ENCODE data around the gene SNX3.
"Not testable (repeated sequence)": the region's sequence is repeated elsewhere in the genome, so short reads cannot be mapped to it uniquely, and the experiment has no call there.

The SNX3 gene

DNA sequence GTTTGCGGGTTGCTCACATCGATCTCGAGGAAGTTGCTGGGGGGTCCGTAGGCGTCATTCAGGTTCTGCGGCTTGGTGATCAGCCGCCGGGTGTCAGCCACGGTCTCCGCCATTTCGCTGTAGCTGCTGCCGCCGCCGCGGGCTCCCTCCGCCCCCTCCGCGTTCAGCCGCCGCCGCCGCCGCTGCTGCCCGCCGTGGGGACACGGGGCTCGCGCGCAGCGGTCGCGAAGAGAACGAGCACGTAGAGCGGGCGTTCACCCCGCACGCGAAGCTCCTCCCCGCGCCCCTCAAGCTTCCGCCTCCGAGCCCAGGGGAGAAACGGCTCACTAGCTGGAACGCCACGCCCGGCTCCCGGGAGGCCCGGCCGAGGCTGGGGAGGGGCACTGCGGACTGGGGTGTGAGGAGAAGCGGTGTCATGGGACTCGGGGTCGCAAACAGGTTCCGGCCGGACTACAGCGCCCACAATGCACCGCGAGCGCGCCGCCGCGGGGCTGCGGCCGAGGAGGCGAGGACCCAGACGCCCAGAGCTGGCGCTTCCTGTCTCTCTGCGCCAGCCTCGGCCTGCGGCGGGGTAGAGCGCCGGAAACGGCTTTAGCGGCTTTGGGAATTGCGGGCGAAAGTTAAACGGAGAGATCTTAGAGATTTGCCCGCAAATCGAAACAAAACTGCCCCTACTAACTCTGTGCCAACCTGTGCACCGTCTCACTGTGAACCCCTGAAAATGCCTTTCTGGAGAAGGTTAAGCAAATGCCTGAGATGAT, at the start of gene SNX3:
SNX3 (minus strand) TSS at position 232 of the 761 bp plus-strand sequence; CDS start at position 113, 119 bp downstream.
- DNase-seq (ENCODE audit: low spot score) = peak; percentile 92

DNA sequence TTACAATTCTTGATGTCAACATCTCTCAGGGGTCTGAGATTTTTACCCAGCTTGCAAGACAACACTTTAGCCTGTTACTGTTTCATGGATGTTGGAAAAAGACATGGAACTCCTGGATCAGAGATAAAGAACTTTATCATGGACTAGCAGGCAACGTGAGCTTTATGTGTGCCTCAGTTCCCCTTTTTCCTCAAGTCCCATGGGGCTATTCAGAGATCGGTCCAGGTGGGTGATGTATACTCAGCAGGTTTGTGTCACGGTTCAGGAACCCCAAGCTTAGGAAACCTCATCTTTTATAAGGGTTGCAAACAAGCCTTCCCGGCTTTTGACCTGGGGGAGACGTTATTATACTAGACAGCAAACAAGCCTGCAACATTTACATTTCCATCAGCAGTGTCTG, 49.0 kb upstream of the SNX3 start:
- no peak for DNase-seq (ENCODE audit: low spot score)

DNA sequence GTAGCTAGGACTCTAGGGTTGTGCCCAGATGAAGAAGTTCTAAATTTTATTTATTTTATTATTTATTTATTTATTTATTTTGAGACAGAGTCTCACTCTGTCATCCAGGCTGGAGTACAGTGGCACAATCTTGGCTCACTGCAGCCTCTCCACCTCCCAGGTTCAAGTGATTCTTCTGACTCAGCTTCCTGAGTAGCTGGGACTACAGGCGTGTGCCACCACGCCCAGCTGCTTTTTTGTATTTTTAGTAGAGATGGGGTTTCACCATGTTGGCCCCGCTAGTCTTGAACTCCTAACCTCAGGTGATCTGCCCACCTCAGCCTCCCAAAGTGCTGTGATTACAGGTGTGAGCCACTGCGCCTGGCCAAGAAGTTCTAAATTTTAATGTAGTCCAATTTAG, 47.8 kb upstream of the SNX3 start:
- not testable (repeated sequence) for DNase-seq (ENCODE audit: low spot score)

DNA sequence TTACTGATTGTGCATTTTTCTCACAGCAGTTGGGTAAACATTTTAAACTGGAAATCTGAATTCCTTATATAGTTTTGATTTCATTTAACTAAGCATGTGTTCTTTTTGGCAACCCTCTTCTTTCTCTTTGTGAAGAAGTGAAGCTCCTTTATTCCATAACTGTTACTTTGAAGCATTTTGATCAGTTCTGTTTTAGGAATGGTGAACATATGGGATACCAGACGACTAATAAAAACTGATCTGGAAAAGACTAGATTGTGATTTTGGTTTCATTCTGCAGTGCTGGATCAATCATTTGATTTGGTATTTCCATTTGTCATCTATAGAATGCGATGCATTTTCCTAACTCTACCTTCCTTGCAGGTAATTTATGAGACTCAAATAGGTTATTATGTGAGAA, 43.8 kb upstream of the SNX3 start:
- DNase-seq (ENCODE audit: low spot score) = no peak

DNA sequence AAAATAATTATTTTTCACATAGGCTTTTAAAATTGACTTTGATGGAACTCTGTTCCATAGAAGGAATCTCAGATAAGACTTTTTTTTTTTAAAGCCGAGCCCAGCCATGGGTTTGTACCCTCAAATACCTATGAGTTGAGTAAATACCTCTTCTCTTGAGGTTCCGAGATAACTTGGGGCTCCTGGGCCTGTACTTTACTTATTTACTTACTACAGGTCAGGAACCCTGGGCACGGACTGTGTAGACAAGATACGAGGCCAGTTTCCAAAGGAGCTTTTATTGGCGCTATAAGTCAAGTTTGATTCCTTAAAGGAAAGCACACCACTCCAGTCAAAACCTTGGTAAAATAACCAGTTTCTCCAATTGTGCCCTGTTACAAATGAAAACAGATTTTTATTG, 41.5 kb upstream of the SNX3 start:
- no peak for DNase-seq (ENCODE audit: low spot score)

DNA sequence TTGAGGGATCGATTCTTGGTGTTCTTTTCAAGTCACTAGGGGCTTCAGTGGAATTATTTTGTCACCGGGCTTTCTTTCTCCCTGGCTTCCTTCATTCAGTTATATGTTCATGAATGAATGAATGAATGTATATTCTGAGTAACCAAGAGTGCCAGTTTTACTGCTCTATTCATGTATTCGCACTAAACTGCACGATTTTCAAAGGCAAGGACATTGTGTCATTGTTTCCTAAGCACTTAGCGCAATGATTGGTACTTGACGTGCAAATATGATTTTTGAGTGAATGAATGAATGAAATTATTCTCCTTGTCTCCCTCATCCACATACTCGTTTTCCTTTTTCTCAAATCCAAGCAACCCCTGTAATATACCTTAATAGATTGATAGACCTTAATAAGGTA, 34.8 kb upstream of the SNX3 start:
- DNase-seq (ENCODE audit: low spot score) = no peak

DNA sequence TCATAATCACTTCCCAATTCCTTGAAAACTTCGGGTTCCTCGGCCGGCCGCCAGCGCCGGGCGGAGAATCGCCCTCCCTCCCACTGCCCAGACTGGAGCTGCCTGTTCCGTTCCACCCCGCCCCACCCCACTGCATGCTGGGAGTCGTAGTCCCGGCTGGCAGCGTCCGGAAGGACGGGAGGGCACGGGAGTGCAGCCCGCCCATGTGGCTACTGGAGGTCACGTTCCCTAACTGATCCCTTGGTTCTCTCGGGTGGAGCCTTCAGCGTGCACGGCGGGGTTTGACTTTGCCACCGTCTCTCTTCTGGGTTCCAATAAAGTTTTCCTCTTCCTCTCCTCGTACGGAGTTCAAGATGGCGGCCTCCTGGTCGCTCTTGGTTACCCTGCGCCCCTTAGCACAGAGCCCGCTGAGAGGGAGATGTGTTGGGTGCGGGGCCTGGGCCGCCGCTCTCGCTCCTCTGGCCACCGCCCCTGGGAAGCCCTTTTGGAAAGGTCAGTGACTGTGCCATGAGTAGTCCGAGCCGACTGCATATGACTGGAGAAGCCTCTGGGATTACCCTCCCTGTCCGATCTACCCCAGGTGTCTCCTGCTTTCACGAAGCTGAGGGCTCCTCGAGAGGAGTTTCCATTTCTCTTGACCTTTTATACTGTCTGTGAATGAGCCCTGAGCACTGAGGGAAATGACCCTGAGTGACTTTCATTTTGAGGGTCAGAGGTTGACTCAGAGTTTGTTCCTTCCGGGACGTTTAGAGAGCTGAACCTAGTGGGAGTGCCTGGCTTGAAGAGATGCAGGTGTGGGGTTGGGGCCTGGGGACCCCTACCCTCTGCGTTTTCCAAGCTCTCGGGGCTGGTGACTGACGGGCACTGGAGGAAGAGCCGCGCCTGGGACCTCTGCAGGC, 34.1 kb upstream of the SNX3 start, which contains the start of gene AFG1L:
AFG1L (plus strand) TSS at position 328 of the 899 bp plus-strand sequence; CDS start at position 354, 26 bp downstream.
- DNase-seq (ENCODE audit: low spot score) = peak; percentile 93

DNA sequence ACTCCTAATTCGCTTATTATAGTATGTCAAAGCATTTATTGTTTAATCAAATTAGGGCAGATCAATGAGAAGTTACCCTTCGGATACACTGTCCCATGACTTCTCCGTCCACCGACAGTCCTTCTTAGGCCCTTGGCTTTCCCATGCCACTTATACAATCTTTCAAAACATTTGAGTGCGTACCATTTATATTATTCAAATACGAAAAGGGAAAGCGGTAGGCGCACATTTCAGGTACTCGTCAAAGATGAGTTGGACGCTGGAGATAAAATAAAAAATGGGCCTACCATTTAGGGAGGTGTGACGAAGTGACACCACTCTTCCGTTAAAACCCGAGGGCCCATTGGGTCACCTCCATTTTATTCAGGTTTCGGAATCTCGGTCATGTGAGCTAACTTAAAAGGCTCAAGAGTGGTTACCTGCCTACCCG, 33.5 kb upstream of the SNX3 start:
- DNase-seq (ENCODE audit: low spot score) = no peak

DNA sequence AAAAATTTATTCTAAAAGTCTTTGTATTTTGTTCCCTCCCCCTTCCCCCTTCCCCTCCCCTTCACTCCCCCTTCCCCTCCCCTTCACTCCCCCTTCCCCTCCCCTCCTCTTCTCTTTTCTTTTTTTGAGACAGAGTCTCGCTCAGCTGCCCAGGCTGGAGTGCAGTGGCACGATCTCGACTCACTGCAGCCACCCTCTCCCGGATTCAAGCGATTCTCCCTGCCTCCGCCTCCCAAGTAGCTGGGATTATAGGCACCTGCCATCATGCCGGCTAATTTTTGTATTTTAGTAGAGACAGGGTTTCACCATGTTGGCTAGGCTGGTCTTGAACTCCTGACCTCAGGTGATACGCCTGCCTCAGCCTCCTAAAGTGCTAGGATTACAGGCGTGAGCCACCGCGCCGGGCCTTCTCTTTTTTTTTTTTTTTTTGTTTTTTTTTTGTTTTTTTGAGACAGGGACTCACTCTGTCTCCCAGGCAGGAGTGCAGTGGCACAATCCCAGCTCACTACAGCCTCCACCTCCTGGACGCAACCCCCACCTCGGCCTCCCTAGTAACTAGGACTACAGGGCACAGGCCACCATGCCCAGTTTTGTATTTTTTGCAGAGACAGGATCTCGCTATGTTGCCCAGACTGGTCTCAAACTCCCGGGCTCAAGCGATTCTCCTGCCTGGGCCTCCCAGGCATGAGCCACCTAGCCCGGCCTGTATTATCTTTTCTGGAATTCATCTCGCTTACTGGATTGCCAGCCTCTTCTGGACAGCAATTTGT, 32.9 kb upstream of the SNX3 start:
- no peak for DNase-seq (ENCODE audit: low spot score)

DNA sequence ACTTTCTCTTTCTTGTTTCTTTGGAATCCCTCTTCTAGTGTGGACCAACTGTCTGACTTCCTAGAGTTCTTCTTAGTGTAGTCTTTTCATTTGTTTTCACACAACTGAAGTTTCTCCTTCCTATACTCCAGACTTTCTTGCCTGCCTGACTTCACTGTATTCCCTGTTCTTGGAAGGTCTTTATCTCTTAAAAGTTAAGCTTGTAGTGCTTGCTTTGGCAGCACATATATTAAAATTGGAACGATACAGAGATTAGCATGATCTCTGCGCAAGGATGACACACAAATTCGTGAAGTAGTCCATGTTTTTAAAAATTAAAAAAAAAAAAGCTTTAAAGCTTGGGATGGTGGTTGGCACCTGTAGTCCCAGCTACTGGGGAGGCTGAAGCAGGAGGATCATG, 31.7 kb upstream of the SNX3 start:
- not testable (repeated sequence) for DNase-seq (ENCODE audit: low spot score)

DNA sequence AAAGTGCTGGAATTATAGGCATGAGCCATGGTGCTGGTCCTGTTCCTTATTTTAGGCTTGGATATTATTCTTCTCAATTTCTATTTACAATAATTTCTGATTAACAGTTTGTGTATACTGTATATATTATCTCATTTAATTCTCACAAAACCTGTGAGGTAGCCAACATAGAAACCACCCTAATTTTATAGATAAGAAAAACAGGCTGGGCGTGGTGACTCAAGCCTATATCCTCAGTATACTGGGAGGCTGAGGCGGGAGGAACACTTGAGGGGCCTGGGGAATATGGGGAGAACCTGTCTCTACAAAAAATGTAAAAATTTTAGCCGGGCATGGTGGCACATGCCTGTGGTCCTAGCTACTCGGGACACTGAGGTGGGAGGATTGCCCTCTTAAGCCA, 30.3 kb upstream of the SNX3 start:
- DNase-seq (ENCODE audit: low spot score) = no peak

DNA sequence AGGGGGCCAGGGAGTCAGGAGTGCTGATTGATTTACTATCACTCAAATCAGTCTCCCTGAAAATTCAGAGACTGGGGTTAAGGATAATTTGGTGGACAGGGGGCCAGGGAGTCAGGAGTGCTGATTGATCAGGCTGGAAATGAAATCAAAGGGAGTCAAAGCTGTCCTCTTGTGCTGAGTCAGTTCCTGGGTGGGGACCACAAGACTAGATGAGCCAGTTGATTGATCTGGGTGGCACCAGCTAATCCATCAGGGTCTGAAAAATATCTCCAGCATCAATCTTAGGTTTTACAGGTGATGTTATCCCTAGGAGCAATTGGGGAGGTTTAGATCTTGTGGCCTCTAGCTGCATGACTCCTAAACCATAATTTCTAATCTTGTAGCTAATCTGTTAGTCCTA, 27.9 kb upstream of the SNX3 start:
- DNase-seq (ENCODE audit: low spot score) = no peak

DNA sequence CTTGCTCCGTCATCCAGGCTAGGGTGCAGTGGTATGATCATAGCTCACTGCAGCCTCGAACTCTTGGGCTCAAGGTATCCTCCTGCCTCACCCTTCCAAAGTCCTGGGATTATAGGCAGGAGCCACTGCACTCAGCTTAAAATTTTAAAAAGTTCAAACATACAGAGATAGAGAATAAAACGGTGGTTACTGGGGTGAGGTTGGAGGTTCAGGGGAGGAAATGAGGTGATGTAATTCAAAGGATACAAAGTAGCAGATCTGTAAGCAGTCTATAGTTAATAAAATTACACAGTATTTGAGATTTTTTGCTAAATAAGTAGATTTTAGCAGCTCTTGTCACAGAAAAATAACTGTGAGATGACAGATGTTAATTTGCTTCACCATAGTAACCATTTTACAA, 26.5 kb upstream of the SNX3 start:
- DNase-seq (ENCODE audit: low spot score) = no peak

DNA sequence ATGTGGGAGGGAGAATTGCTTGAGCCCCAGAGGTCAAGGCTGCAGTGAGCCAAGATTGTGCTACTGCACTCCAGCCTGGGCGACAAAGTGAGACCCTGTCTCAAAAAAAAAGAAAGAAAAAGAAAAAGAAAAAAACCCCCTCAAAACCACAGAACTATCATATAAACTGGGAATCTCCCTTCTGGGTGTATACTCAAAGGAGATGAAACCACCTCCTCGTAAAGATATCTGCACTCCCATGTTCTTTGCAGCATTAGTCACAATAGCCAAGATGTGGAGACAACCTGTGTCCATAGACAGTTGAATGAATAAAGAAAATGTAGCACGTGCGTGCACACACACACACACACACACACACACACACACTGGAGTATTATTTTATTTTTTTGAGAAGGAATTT, 25.5 kb upstream of the SNX3 start:
- no peak for DNase-seq (ENCODE audit: low spot score)

DNA sequence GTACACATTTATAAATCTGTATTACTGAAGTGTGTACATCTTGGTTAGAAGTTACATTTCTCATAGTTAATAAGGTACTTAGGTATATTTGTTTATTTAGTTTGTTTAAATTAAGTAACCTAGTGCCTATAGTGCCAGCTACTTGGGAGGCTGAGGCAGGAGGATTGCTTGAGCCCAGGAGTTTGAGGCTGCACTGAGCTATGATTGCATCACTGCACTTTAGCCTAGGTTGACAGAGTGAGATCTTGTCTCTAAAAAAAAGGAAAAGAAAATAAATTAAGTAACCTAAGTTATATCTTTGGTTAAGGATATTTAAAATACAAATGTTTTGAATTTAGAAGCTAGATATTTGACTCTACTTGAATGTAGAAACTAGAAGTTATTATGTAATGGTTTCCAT, 24.5 kb upstream of the SNX3 start:
- DNase-seq (ENCODE audit: low spot score) = no peak

DNA sequence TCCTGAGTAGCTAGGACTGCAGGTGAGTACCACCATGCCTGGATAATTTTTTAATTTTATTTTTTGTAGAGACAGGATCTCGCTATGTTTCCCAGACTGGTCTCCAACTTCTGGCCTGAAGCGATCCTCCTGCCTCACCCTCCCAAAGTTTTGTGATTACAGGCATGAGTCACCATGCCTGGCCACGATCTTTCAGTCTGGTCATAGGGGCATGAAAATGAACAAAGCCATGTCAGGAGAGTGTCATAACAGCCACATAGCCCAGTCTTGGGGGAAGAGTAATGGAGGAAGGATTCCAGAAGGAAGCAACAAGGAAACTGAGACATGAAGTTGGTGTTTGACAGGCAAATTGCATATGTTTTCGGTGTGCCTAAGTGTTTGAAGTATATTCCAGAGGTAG, 17.0 kb upstream of the SNX3 start:
- DNase-seq (ENCODE audit: low spot score) = no peak

DNA sequence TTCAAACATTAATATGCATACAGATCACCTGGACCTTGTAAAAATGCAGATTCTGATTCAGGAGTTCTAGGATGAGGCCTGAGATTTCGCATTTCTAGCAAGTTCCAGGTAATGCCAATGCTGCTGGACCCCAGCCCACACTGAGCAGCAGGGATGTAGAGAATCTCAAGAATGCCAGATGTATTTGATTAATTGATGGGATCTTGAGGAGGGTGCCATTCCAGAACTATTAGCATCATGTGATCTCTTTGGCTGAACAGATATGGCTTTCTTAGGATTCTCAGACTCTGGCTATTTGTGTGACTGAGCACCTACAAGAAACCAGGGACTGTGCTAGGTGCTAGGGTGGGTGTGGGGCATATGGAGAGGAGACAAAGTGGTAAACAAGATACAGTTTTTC, 16.5 kb upstream of the SNX3 start:
- no peak for DNase-seq (ENCODE audit: low spot score)

DNA sequence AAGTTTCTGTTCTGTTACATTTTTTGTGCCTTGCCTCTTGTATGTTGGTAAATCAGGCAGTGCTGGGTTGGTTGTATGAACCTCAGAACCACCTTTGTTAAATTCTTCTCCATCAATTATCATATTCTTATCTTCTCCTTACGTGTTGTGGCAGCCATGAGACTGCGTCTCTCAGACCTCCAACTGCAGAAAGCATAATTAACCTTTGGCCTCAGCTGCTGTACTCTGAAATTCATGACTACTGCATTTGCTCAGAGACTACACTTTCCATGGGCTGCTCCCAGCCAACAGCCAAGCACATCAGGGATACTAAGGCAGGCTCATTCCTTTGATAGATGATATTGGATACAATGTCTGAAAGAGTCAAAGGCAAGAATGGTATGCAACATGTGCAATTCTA, 15.1 kb upstream of the SNX3 start:
- DNase-seq (ENCODE audit: low spot score) = no peak

DNA sequence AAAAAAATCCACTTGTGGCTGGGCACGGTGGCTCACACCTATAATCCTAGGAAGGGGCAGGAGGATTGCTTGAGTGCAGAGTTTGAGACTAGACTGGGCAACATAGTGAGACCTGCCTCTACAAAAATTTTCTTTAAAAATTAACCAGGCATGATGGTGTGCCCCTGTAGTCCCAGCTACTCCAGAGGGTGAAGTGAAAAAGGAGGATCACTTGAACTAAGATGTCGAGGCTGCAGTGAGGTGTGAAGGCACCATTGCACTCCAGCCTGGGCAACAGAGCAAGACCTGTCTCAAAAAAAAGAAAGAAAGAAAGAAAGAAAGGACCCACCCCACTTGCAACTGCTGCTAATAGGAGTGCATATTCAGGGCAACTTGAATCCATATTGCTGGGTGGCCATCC, 13.7 kb upstream of the SNX3 start:
- no peak for DNase-seq (ENCODE audit: low spot score)

DNA sequence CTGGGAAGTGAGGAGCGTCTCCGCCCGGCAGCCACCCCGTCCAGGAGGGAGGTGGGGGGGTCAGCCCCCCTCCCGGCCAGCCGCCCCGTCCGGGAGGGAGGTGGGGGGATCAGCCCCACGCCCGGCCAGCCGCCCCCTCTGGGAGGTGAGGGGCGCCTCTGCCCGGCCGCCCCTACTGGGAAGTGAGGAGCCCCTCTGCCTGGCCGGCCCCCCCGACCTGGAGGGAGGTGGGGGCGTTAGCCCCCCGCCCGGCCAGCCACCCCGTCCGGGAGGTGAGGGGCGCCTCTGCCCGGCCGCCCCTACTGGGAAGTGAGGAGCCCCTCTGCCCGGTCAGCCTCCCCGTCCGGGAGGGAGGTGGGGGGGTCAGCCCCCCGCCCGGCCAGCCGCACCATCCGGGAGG, 9.1 kb upstream of the SNX3 start:
- not testable (repeated sequence) for DNase-seq (ENCODE audit: low spot score)

DNA sequence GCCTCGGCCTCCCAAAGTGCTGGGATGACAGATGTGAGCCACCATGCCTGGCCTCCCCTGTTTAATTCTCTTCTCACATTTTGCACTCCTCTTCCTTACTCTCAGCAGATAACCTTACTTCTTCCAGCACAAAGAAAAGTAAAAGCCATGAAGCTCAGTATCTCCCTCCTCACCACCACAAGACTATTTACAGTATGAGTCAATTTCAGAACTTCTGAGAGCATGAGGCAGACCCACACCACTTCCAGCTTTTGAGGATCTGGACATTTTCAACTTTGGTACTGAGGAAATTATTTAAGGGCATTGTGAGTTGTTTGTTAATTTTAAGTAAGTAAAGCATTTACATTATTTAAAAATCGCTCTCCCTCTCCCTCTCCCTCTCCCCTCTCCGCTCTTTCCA, 8.0 kb upstream of the SNX3 start:
- DNase-seq (ENCODE audit: low spot score) = no peak

DNA sequence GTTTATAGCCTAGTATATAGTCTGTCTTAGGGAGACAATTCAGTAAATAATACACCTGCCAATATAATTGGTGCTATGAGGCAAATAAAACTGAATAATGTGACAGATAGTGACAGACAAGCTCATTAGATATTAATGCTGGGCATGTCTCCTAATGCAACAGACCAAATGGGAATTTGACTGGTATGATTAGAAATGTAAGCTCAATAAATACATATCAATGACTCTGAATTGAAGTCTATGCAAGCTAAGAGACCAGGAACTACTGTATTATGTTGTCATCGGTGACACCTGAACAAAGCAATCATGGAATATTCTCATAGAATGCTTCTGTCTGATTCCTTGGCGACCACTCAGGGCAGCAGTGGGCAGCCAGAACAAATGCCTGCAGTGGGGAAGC, 2.5 kb upstream of the SNX3 start:
- no peak for DNase-seq (ENCODE audit: low spot score)
